Measurements from ENCODE around the gene RBBP5.
"Not testable (repeated sequence)": the region's sequence is repeated elsewhere in the genome, so short reads cannot be mapped to it uniquely, and the experiment has no call there.

RBBP5 gene

GRCh38 chr1:205168291-205168690, 46.5 kb upstream of the RBBP5 start:
- H4K20me1 ChIP-seq (ENCODE audit: insufficient read depth) = no peaks in the 10 kb centered on the region
- no peak overlapping the region for H3K4me2 ChIP-seq
- TF ChIP-seq CTCF (conservative IDR thresholded peaks at IDR 0.05; ENCODE audit: low read depth, low read length) = no peak
- no peak overlapping the region for H3K9ac ChIP-seq
- no peaks in the 10 kb centered on the region for H3K36me3 ChIP-seq (ENCODE audit: insufficient read depth)
- H3K27me3 ChIP-seq (ENCODE audit: insufficient read depth, low read depth) = no peaks in the 10 kb centered on the region
- H3K27ac ChIP-seq = no peak overlapping the region
- no peaks in the 10 kb centered on the region for H3K79me2 ChIP-seq (ENCODE audit: insufficient read depth, low read depth)
- no peak overlapping the region for H2AFZ ChIP-seq (ENCODE audit: low read depth)
- H3K4me3 ChIP-seq (IDR thresholded peaks at IDR 0.05; ENCODE audit: insufficient read depth, low read depth, low read length) = no peak overlapping the region
- peaks cover 34% of the 10 kb centered on the region for H3K4me1 ChIP-seq (ENCODE audit: low read depth, poor library complexity, severe bottlenecking)

- Histone ChIP-seq H3K4me3 (IDR thresholded peaks at IDR 0.05; ENCODE audit: insufficient read depth, low read depth, low read length) (no peak overlapping the region), H3K4me1 (ENCODE audit: low read depth, poor library complexity, severe bottlenecking) (no peaks in the 10 kb centered on the region), H3K36me3 (ENCODE audit: insufficient read depth) (peaks cover 23% of the 10 kb centered on the region; the same call in 1 of the 2 replicates), H3K9ac (no peak overlapping the region), H3K27ac (no peak overlapping the region), H3K4me2 (no peak overlapping the region), H2AFZ (ENCODE audit: low read depth) (no peak overlapping the region), H3K79me2 (ENCODE audit: insufficient read depth, low read depth) (no peaks in the 10 kb centered on the region), H4K20me1 (ENCODE audit: insufficient read depth) (no peaks in the 10 kb centered on the region; the same call in 1 of the 2 replicates), H3K27me3 (ENCODE audit: insufficient read depth, low read depth) (no peaks in the 10 kb centered on the region)
- TF ChIP-seq CTCF (conservative IDR thresholded peaks at IDR 0.05; ENCODE audit: low read depth, low read length) = no peak
Observed at GRCh38 chr1:205162301-205162700, 40.5 kb upstream of the RBBP5 start.

- TF ChIP-seq CTCF (conservative IDR thresholded peaks at IDR 0.05; ENCODE audit: low read depth, low read length) = no peak
- Histone ChIP-seq H3K4me2 (no peak overlapping the region), H2AFZ (ENCODE audit: low read depth) (no peak overlapping the region), H3K9ac (no peak overlapping the region), H3K27me3 (ENCODE audit: insufficient read depth, low read depth) (no peaks in the 10 kb centered on the region), H3K36me3 (ENCODE audit: insufficient read depth) (peaks cover 33% of the 10 kb centered on the region; the same call in 1 of the 2 replicates), H3K27ac (no peak overlapping the region), H3K79me2 (ENCODE audit: insufficient read depth, low read depth) (no peaks in the 10 kb centered on the region), H4K20me1 (ENCODE audit: insufficient read depth) (no peaks in the 10 kb centered on the region; the same call in 1 of the 2 replicates), H3K4me1 (ENCODE audit: low read depth, poor library complexity, severe bottlenecking) (no peaks in the 10 kb centered on the region), H3K4me3 (IDR thresholded peaks at IDR 0.05; ENCODE audit: insufficient read depth, low read depth, low read length) (no peak overlapping the region)
Observed at GRCh38 chr1:205161076-205161475, 39.3 kb upstream of the RBBP5 start.

GRCh38 chr1:205158048-205158616, 36.4 kb upstream of the RBBP5 start:
- Histone ChIP-seq H3K4me2 (no peak overlapping the region), H3K9ac (no peak overlapping the region), H3K27ac (no peak overlapping the region), H3K4me3 (IDR thresholded peaks at IDR 0.05; ENCODE audit: insufficient read depth, low read depth, low read length) (no peak overlapping the region), H3K36me3 (ENCODE audit: insufficient read depth) (peaks cover 37% of the 10 kb centered on the region; the same call in 1 of the 2 replicates), H2AFZ (ENCODE audit: low read depth) (no peak overlapping the region), H3K4me1 (ENCODE audit: low read depth, poor library complexity, severe bottlenecking) (no peaks in the 10 kb centered on the region), H3K27me3 (ENCODE audit: insufficient read depth, low read depth) (no peaks in the 10 kb centered on the region), H3K79me2 (ENCODE audit: insufficient read depth, low read depth) (no peaks in the 10 kb centered on the region), H4K20me1 (ENCODE audit: insufficient read depth) (no peaks in the 10 kb centered on the region; the same call in 1 of the 2 replicates)
- TF ChIP-seq CTCF (conservative IDR thresholded peaks at IDR 0.05; ENCODE audit: low read depth, low read length) = no peak

- H3K4me3 ChIP-seq (IDR thresholded peaks at IDR 0.05; ENCODE audit: insufficient read depth, low read depth, low read length); H2AFZ ChIP-seq (ENCODE audit: low read depth); H3K4me2 ChIP-seq; H4K20me1 ChIP-seq (ENCODE audit: insufficient read depth); H3K4me1 ChIP-seq (ENCODE audit: low read depth, poor library complexity, severe bottlenecking); H3K27me3 ChIP-seq (ENCODE audit: insufficient read depth, low read depth); H3K27ac ChIP-seq; H3K79me2 ChIP-seq (ENCODE audit: insufficient read depth, low read depth); H3K9ac ChIP-seq: not testable (repeated sequence)
- H3K36me3 ChIP-seq (ENCODE audit: insufficient read depth) = peaks cover 37% of the 10 kb centered on the region; the same call in 1 of the 2 replicates
Observed at GRCh38 chr1:205155665-205156377, 34.0 kb upstream of the RBBP5 start.
